ENCODE measurements around the gene UNC5CL. TPM values are rescaled to one million over a fixed set of nuclear protein-coding genes. Genes with fewer than 3 reads are reported as not detected.

UNC5CL gene
- total and polyA plus RNA-seq, 4 donors: 1.6 to 4.0 (median 2.1) TPM

DNA sequence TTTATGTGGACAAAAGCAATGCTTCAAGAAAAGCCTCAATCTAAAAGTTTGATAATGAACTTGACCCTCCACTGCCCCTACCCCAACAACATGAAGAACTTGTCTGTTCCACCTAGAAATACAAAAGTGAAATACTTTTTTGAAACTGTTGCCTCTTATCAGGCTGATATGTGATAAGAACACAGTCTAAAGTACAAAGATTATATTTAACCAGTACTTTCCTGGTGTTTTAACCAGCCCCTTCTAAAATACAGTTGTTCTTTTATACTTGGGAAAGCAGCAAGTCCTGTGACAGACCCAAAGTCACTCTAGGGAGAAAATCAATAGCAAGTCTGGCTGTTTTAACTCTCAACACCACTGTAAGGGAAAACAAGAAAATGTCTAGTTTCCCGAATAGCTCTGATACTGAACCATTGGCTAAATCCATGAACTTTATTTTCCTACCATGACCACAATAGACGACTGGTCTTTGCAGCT, 26.6 kb upstream of the UNC5CL start:
- ATAC-seq (ENCODE audit: insufficient read depth, low FRiP score) (no peak), DNase-seq (no peak)
- no peaks in the 10 kb centered on the region for H3K9me3 ChIP-seq (ENCODE audit: control insufficient read depth in 4 of 4, insufficient read depth in 3 of 4, low read length in 3 of 4)
- TF ChIP-seq CTCF (IDR thresholded peaks at IDR 0.05; ENCODE audit: control extremely low read depth, extremely low read depth): no peak
- H3K27ac ChIP-seq (ENCODE audit: low read depth in 1 of 2, low read length in 1 of 2): peak overlapping the region in 1 of 2 donors; percentile 33
- peaks cover 0 to 16% (median 8%) of the 10 kb centered on the region in 4 donors for H3K36me3 ChIP-seq (ENCODE audit: control insufficient read depth in 4 of 4, insufficient read depth in 4 of 4, low read length in 4 of 4)
- no peak overlapping the region for H3K4me3 ChIP-seq
- H3K4me1 ChIP-seq (ENCODE audit: control insufficient read depth in 5 of 5, insufficient read depth in 5 of 5, low read length in 5 of 5): peaks cover 0 to 5% (median 3%) of the 10 kb centered on the region in 5 donors
- 94 to 97% methylated on average over 2 of the region's 2 CpGs for WGBS, 2 donors
- no peaks in the 10 kb centered on the region for H3K27me3 ChIP-seq (ENCODE audit: control insufficient read depth in 3 of 3, insufficient read depth in 3 of 3, low read length in 2 of 3)
- H3K9ac ChIP-seq (ENCODE audit: insufficient read depth in 1 of 2, low read length in 2 of 2): no peak overlapping the region

DNA sequence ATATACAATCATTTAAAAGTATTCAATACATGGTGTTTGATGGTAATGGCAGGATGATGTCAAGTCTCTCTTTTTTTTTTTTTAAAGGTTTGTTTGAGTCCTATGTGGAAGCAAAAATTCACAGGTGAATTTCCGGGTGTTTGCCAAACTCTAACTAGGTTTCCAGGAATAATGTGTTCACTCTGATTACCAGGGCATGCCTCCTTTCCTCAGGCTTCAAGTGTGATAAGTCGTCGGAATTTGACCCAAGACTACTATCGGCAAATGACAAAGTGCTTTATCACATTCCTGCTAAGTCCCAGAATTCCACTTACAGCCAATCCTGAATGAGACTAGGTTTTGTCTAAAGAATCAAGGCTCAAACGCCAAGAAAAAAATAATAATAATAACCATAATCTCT, 25.8 kb upstream of the UNC5CL start:
- H3K9me3 ChIP-seq (ENCODE audit: control insufficient read depth in 4 of 4, insufficient read depth in 3 of 4, low read length in 3 of 4): no peaks in the 10 kb centered on the region
- no peak for DNase-seq
- no peak overlapping the region for H3K4me3 ChIP-seq
- peaks cover 0 to 3% (median 0%) of the 10 kb centered on the region in 5 donors for H3K4me1 ChIP-seq (ENCODE audit: control insufficient read depth in 5 of 5, insufficient read depth in 5 of 5, low read length in 5 of 5)
- H3K27me3 ChIP-seq (ENCODE audit: control insufficient read depth in 3 of 3, insufficient read depth in 3 of 3, low read length in 2 of 3): no peaks in the 10 kb centered on the region
- 69 to 83% methylated on average over 5 of the region's 5 CpGs for WGBS, 2 donors
- TF ChIP-seq CTCF (IDR thresholded peaks at IDR 0.05; ENCODE audit: control extremely low read depth, extremely low read depth): no peak
- peaks cover 0 to 16% (median 8%) of the 10 kb centered on the region in 4 donors for H3K36me3 ChIP-seq (ENCODE audit: control insufficient read depth in 4 of 4, insufficient read depth in 4 of 4, low read length in 4 of 4)
- ATAC-seq (ENCODE audit: insufficient read depth, low FRiP score): no peak
- H3K9ac ChIP-seq (ENCODE audit: insufficient read depth in 1 of 2, low read length in 2 of 2): no peak overlapping the region
- H3K27ac ChIP-seq (ENCODE audit: low read depth in 1 of 2, low read length in 1 of 2): peak overlapping the region in 1 of 2 donors; percentile 6

- Histone ChIP-seq H3K4me3 (no peak overlapping the region), H3K36me3 (ENCODE audit: control insufficient read depth in 4 of 4, insufficient read depth in 4 of 4, low read length in 4 of 4) (peaks cover 0 to 16% (median 8%) of the 10 kb centered on the region in 4 donors), H3K9me3 (ENCODE audit: control insufficient read depth in 4 of 4, insufficient read depth in 3 of 4, low read length in 3 of 4) (no peaks in the 10 kb centered on the region), H3K27me3 (ENCODE audit: control insufficient read depth in 3 of 3, insufficient read depth in 3 of 3, low read length in 2 of 3) (no peaks in the 10 kb centered on the region), H3K27ac (ENCODE audit: low read depth in 1 of 2, low read length in 1 of 2) (peak overlapping the region in 1 of 2 donors; percentile 6), H3K4me1 (ENCODE audit: control insufficient read depth in 5 of 5, insufficient read depth in 5 of 5, low read length in 5 of 5) (peaks cover 0 to 9% (median 0%) of the 10 kb centered on the region in 5 donors), H3K9ac (ENCODE audit: insufficient read depth in 1 of 2, low read length in 2 of 2) (no peak overlapping the region)
- DNase-seq (no peak), ATAC-seq (ENCODE audit: insufficient read depth, low FRiP score) (no peak)
- 84% methylated on average over 2 of the region's 2 CpGs for WGBS, 2 donors
- no peak for TF ChIP-seq CTCF (IDR thresholded peaks at IDR 0.05; ENCODE audit: control extremely low read depth, extremely low read depth)
Measured at GRCh38 chr6:41063884-41064285, 24.9 kb upstream of the UNC5CL start.

GRCh38 chr6:41062056-41062455, 23.0 kb upstream of the UNC5CL start:
- Histone ChIP-seq H3K27me3 (ENCODE audit: control insufficient read depth in 3 of 3, insufficient read depth in 3 of 3, low read length in 2 of 3) (no peaks in the 10 kb centered on the region), H3K9ac (ENCODE audit: insufficient read depth in 1 of 2, low read length in 2 of 2) (no peak overlapping the region), H3K4me3 (no peak overlapping the region), H3K9me3 (ENCODE audit: control insufficient read depth in 4 of 4, insufficient read depth in 3 of 4, low read length in 3 of 4) (no peaks in the 10 kb centered on the region), H3K4me1 (ENCODE audit: control insufficient read depth in 5 of 5, insufficient read depth in 5 of 5, low read length in 5 of 5) (peaks cover 0 to 14% (median 0%) of the 10 kb centered on the region in 5 donors), H3K27ac (ENCODE audit: low read depth in 1 of 2, low read length in 1 of 2) (peak overlapping the region in 1 of 2 donors; percentile 47), H3K36me3 (ENCODE audit: control insufficient read depth in 4 of 4, insufficient read depth in 4 of 4, low read length in 4 of 4) (peaks cover 0 to 9% (median 6%) of the 10 kb centered on the region in 4 donors)
- no peak for DNase-seq
- WGBS, 2 donors: 83 to 93% methylated on average over 1 of the region's 1 CpG
- ATAC-seq (ENCODE audit: insufficient read depth, low FRiP score): no peak
- no peak for TF ChIP-seq CTCF (IDR thresholded peaks at IDR 0.05; ENCODE audit: control extremely low read depth, extremely low read depth)
